ENCODE data around the gene TRIL.

GRCh38 chr7:28955356-28955717 is 2.8 kb downstream of the TRIL start:
- no peak for TF ChIP-seq CTCF (IDR thresholded peaks at IDR 0.05; ENCODE audit: insufficient read depth, low read length)
- no peak for TF ChIP-seq REST (IDR thresholded peaks at IDR 0.05; ENCODE audit: insufficient replicate concordance, low read depth)
- TF ChIP-seq POLR2AphosphoS5 (IDR thresholded peaks at IDR 0.05; ENCODE audit: low read depth), result no peak

All from HL-60 (cell line).